A673 (cell line): Measurements from ENCODE around the gene ADGRD1. TPM values are rescaled to one million over a fixed set of nuclear protein-coding genes. Genes with fewer than 3 reads are reported as not detected.
A peak's percentile ranks its signal among the peaks of the same experiment; 100 is the strongest.

Source experiments
- BruUV-seq: library from RNA; stranded (reverse); fragments of 400-500 nt; replicated peaks from 2 replicates; lab custom pipeline; 2021; lab: Mats Ljungman, UMichigan
- CTCF ChIA-PET: fragments of 300-600 bp; sonication (Branson Sonifier 250); formaldehyde crosslinking; loops from one replicate; lab custom pipeline; 2022; ENCODE audit warnings: antibody characterized with exemption; lab: Charles Lee
- POLR2A ChIA-PET: fragments of 300-600 bp; sonication (Branson Sonifier 250); formaldehyde crosslinking; loops from one replicate; lab custom pipeline; 2022; ENCODE audit warnings: antibody characterized with exemption; ENCODE audit not compliant: low non-redundant PET; lab: Charles Lee
- DNase-seq: peaks from one replicate; pipeline ENCODE4 v3.0.0-alpha.2; 2015; ENCODE audit warnings: low spot score
- H3K27ac ChIP-seq: fragments of 200-600 bp; sonication (generic); 2 replicates; pipeline ENCODE4 v1.5.1; 2016; ENCODE audit warnings: mixed run types, low read depth, mild to moderate bottlenecking, mixed read lengths, antibody characterized with exemption, low read length; ENCODE audit not compliant: poor library complexity, severe bottlenecking
- H3K27me3 ChIP-seq: fragments of 200-600 bp; sonication (generic); replicated peaks from 2 replicates; pipeline ENCODE4 v1.6.1; 2017; ENCODE audit warnings: mixed run types, low read depth, mild to moderate bottlenecking, mixed read lengths, antibody characterized with exemption, low read length; ENCODE audit not compliant: insufficient read depth, poor library complexity
- H3K36me3 ChIP-seq: fragments of 200-600 bp; sonication (generic); 2 replicates; pipeline ENCODE4 v1.6.1; 2016; ENCODE audit warnings: mixed run types, mild to moderate bottlenecking, mixed read lengths, antibody characterized with exemption, low read length; ENCODE audit not compliant: insufficient read depth, poor library complexity, severe bottlenecking
- H3K4me1 ChIP-seq: fragments of 200-600 bp; sonication (generic); 2 replicates; pipeline ENCODE4 v1.6.1; 2017; ENCODE audit warnings: mixed run types, mild to moderate bottlenecking, mixed read lengths, antibody characterized with exemption, low read length; ENCODE audit not compliant: insufficient read depth, poor library complexity, severe bottlenecking
- H3K4me3 ChIP-seq: fragments of 200-600 bp; sonication (generic); 2 replicates; pipeline ENCODE4 v1.5.1; 2016; ENCODE audit warnings: low read depth, mixed run types, mild to moderate bottlenecking, mixed read lengths, low read length; ENCODE audit not compliant: poor library complexity, severe bottlenecking
- H3K9me3 ChIP-seq: fragments of 200-600 bp; sonication (generic); 2 replicates; pipeline ENCODE4 v1.6.1; 2016; ENCODE audit warnings: mixed run types, low read depth, mild to moderate bottlenecking, mixed read lengths, antibody characterized with exemption, low read length; ENCODE audit not compliant: poor library complexity, severe bottlenecking
- EZH2 ChIP-seq: fragments of 200-600 bp; sonication (generic); IDR thresholded peaks from 2 replicates; pipeline ENCODE4 v1.6.1; 2017; ENCODE audit warnings: borderline replicate concordance, low read depth, mild to moderate bottlenecking, mixed read lengths, antibody characterized with exemption, low read length; ENCODE audit not compliant: poor library complexity, severe bottlenecking
- intact Hi-C: fragments of 100-400 bp; cut with micrococcal nuclease; formaldehyde crosslinking; loops from one replicate; pipeline ENCODE4 v1.10.0; 2022; ENCODE audit not compliant: unreplicated experiment
- total RNA-seq: library from RNA; stranded (reverse); gene quantifications from 2 replicates; pipeline ENCODE4 v1.2.3, GENCODE V29; 2021
- TF ChIP-seq, protein P1 (sequence below): fragments of 300-800, 200-600 bp; sonication (generic); conservative IDR thresholded peaks from 2 replicates; pipeline ENCODE4 v1.5.1; 2017; ENCODE audit warnings: low read depth, mild to moderate bottlenecking, antibody characterized with exemption, low read length, moderate library complexity, mixed read lengths

ADGRD1 gene
- total RNA-seq, 1 experiment from 2014 or later, result not detected

DNA sequence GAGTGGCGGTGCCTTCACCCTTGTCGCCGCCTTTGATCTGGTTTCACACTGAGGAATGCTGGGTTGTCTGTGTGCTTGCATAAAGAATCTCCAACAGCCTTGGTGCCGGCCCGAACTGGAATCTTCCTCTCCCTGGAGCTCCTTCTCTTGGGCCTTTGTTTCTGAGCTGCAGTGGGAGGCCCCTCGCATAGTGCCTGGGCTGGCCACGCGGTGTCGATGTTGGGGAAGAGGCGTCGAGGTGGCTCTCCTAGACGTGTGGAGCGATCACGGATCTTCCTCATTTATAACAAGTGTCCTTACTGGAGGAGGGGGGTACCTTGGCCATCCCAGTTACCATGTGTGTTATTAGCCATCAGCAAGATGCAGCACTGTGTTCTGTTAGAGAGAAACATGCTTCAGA lies 60.6 kb downstream of the ADGRD1 start:
- ChIA-PET CTCF (no interaction called here), POLR2A (no interaction called here)
- intact Hi-C loops, result no loop called here
- Histone ChIP-seq H3K36me3 (no peaks in the 10 kb centered on the region), H3K4me1 (no peaks in the 10 kb centered on the region), H3K9me3 (no peaks in the 10 kb centered on the region), H3K27me3 (no peaks in the 10 kb centered on the region), H3K4me3 (no peak overlapping the region), H3K27ac (no peak overlapping the region)
- BruUV-seq, result no TSS peak
- TF ChIP-seq EZH2, result no peak
- TF ChIP-seq, protein P1, sequence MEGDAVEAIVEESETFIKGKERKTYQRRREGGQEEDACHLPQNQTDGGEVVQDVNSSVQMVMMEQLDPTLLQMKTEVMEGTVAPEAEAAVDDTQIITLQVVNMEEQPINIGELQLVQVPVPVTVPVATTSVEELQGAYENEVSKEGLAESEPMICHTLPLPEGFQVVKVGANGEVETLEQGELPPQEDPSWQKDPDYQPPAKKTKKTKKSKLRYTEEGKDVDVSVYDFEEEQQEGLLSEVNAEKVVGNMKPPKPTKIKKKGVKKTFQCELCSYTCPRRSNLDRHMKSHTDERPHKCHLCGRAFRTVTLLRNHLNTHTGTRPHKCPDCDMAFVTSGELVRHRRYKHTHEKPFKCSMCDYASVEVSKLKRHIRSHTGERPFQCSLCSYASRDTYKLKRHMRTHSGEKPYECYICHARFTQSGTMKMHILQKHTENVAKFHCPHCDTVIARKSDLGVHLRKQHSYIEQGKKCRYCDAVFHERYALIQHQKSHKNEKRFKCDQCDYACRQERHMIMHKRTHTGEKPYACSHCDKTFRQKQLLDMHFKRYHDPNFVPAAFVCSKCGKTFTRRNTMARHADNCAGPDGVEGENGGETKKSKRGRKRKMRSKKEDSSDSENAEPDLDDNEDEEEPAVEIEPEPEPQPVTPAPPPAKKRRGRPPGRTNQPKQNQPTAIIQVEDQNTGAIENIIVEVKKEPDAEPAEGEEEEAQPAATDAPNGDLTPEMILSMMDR, result no peak
- DNase-seq, result no peak

DNA sequence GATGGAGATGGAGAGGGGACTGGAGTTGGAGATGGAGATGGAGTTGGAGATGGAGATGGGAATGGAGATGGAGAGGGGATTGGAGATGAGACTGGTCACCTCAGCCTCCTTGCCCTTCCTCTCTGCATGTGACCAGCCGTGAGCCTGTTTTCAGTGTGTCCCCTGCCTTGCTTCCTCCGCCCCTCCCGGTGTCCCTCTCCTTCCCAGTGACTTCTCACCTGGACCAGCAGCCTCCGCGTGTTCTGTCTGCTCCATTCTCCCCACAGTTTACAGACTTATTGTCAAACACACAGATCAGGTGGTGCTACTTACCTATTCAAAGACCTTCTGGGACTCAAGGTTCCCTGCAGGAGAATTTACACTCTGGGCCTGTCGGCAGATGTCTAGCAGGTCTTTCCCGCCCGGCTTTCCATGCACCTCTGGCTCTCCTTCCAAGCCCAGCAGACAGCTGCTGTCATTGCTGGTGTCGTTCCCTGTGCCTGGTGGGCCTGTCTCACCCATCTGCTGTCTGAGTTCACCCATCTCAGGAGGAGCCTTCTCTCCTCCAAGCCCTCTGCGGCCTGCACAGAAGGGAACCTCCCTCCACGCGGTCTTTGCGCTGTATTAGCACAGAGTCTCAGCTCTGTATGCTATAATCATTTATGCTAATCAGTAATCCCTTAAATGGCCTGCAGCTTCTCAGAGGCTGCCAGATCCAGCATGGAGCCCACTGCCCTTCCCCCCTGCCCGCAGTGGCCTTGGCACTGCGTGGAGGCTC lies 62.1 kb downstream of the ADGRD1 start:
- no TSS peak for BruUV-seq
- H3K4me3 ChIP-seq, result no peak overlapping the region
- H3K9me3 ChIP-seq, result no peaks in the 10 kb centered on the region
- no peaks in the 10 kb centered on the region for H3K36me3 ChIP-seq
- DNase-seq, result peak; percentile 12
- H3K4me1 ChIP-seq, result no peaks in the 10 kb centered on the region
- ChIA-PET POLR2A (no interaction called here), CTCF (no interaction called here)
- no peaks in the 10 kb centered on the region for H3K27me3 ChIP-seq
- intact Hi-C loops, result no loop called here
- H3K27ac ChIP-seq, result no peak overlapping the region
- TF ChIP-seq EZH2, result no peak
- TF ChIP-seq, protein P1, result no peak

DNA sequence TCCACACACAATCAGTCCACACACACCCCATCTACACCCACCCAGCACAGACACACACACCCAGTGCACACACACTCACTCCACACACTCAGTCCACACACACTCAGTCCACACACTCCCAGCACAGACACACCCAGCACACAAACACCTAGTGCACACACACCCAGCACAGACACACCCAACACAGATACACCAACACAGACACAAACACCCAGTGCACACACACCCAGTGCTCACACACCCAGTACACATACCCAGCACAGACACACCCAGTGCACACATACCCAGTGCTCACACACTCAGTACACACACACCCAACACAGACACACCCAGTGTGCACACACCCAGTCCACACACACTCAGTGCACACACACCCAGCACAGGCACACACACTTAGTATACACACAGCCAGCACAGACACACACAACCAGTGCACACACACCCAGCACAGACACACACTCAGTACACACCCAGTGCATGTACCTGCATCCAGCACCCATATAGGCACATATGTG lies 63.8 kb downstream of the ADGRD1 start:
- BruUV-seq, result no TSS peak
- CTCF ChIA-PET, result no interaction called here

More for the DNA sequence above, 63.8 kb downstream of the ADGRD1 start:
- Histone ChIP-seq H3K4me1 (no peaks in the 10 kb centered on the region), H3K27ac (no peak overlapping the region), H3K4me3 (no peak overlapping the region), H3K27me3 (no peaks in the 10 kb centered on the region), H3K9me3 (no peaks in the 10 kb centered on the region), H3K36me3 (no peaks in the 10 kb centered on the region)
- DNase-seq, result no peak
- no peak for TF ChIP-seq EZH2
- TF ChIP-seq, protein P1, result no peak
- POLR2A ChIA-PET, result no interaction called here
- intact Hi-C loops, result no loop called here
